GM21515 (cell line): ENCODE results near the gene CLMN.

Experiments
- ATAC-seq: cut with Tn5 transposase; IDR thresholded peaks from one replicate; pipeline ENCODE4 v1.9.1; 2021; ENCODE audit not compliant: unreplicated experiment

The CLMN gene

DNA sequence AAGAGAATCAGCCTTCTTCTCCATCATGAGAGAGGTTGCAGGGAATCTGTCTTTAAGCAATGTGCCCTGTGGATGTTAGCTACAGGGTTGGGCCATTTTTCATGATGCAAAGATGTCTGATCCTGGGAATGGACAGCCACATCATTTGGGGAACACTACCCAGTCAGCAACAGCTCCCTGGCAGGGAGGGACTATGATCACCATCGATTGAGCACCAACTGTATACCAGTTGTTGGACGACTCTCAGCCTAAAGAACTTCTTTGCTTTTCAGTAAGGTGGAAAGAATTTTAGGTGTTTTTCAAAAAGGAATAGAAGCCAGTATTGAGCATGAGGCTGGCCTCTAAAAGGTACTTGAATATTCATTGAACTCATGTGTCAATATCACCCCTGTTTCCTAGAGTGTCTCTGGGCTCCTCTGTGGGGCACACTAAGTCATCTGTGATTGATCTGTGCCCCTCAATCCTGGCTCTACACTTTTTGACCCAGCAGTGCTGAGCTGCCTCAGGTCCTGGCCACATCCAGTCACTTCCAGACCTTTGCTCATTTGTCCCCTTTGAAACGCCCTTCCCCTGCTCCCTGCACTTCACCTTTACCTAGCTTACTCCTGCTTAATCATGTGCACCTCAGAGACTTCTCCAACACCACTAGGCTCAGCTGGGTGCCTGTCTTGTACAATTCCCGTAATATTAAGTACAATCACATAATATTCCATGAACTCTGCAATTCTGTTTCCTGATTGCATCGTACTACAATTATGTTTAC, 2.2 kb upstream of the CLMN start:
- no peak for ATAC-seq

GRCh38 chr14:95320955-95321600, 1.4 kb upstream of the CLMN start:
- no peak for ATAC-seq

DNA sequence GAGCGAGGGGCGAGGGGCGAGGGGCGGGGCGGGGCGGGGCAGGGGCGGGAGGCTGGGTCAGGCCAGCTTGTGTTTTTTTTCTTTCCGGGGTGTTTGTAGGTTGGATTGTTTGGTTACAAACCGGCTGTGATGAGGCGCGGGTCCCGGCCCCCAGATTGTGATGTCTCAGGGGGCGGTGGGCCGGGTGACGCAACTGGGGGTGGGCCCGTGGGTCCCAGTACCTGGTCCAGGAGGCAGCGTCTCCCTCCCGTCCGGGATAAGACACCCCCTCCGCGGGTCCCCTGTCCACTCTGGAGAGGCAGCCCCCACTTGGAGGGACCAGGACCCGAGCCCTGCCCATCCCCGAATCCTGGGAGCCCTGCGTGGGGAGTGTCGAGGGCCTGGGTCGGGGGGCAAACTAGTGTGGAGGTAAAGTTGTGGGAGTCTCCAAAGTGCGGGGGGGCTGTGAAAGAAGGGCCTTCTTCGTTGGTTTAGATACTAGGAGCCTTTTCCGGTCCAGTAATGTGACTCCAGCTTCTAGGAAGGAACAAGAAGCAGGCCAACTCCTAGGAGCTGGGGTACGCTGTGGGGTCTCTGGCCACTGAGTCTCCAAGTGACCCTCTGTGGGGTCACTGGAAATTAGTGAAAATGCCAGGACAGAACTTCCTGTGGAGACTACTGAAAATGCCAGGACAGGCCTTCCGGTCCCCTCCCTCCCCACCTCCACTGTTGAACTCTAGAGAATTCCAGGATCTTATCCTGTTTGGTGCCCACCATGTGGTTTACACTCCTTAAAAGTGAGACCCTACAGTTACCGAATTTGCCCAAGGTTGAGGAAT, 579 bp upstream of the CLMN start:
- no peak for ATAC-seq

DNA sequence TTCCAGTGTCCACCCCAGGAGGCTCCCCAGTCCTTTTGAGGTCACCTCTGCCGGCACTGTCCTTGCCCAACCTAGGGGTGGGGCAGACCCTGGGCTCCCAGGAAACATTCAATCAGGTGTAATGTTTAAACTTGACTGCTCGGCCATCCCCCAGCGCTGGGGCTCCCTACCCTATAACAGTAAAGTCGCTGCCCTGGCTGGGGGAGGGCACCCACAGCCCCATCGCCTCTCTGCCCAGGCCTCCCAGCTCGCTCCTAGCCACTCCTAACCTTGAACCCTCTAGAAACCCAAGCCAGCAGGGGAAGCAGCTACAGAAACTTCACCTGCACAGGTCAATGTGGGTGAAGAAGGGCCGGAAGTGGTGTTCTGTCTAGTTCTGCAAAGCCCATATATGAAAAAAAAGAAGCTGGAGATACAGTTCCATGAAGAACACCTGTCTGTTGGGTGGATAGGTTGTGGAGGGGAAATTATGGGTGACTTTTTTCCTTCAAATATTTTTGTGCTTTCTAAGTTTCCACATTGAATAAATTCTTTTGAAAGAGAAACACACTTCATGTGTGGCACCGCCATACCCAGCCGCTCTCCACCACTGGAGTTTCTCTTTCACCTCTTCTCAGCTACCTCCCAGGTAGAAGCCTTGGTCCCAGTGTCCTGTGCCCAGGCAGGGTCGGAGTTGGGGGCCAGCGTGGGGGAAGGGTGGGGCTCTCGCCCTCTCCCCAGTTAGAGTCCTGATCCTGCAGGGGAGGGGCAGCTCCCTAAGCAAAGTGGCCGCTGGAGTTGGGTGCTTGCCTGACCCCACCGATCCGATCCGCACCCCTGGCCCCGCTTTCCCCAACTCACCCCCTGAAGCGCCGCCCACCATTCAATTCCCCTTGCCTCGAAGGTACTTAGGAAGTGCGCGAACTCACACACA, 1.1 kb downstream of the CLMN start:
- no peak for ATAC-seq

- ATAC-seq = no peak
Measured at GRCh38 chr14:95317817-95318343, 1.8 kb downstream of the CLMN start.

DNA sequence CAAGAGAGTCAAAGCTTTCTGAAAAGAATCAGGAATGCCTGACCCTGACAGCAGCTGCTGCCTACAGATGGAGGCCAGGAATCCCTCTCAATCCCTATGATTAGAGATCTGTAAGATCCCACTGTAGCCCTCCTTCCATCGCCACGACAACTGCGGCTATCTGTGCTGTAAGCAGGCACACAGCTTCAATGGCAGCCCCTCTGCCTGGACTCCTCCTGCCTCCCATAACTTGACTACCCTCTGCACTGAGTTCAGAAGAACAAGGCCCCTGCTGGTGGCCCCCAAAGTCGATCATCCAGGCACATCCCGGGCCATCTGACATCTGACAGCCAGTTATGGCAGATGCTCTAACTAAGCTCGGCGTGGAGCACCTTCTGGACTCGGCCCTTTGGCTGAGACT, 2.9 kb downstream of the CLMN start:
- no peak for ATAC-seq

GRCh38 chr14:95315579-95315978, 4.1 kb downstream of the CLMN start:
- ATAC-seq = no peak

DNA sequence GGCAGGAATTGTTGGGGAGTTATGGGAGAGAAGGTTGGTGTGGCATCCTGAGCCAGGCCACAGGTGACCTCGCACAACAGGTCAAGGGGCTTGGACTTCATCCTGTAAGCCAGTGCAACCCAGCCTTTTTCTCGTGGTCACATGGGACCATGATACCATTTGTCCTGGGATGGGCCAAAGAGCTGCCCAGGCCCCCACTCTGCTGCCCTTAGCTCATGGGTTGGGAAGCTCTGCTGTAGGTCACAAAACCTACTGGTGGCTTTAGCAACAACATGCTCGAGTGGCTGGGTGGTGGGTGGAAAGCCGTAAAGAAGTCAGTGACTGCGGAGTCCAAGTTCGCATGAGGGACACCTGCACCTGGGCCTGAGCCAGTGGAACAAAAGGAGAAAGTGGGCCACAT, 4.6 kb downstream of the CLMN start:
- no peak for ATAC-seq

DNA sequence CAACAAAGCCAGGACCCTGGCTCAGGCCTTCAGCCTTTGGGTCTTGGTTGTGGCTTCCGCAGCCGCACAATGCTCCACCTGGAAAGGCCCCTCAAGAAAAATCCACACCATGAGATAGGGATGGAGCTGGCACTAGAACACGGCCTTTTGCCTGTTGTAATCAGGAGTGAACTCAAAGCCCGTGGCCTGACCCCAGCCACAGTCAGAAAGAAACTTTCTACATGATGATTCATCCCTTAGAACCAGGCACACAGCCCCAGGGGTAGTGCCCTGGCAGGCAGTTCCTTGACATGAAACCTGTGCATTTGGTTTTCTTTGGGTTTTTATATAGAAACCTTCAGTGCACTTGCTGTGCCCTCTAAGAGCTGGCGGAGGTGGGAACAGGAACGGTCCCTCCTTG, 5.1 kb downstream of the CLMN start:
- ATAC-seq = peak; percentile 41

- no peak for ATAC-seq
Measured at GRCh38 chr14:95313707-95314106, 6.0 kb downstream of the CLMN start.

DNA sequence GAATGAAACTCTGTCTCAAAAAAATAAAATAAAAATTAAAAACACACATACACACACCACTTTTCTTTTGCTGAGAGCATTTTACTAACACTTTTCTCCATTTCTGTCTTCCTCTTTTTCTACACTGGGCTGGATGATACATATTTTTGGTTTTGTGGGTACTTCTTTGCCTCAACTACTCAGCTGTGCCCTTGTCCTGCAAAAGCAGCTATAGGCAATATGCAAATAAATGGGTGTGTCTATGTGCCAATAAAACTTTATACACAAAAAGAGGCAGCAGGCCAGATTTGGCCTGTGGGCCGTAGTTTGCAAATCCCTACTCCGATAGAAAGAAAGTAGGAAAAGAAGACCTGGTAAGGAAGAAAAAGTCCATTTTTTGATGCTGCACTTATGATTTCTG, 6.5 kb downstream of the CLMN start:
- no peak for ATAC-seq

GRCh38 chr14:95312311-95312710, 7.4 kb downstream of the CLMN start:
- ATAC-seq = no peak

- no peak for ATAC-seq
Measured at GRCh38 chr14:95311752-95312151, 8.0 kb downstream of the CLMN start.

GRCh38 chr14:95310635-95311380, 8.9 kb downstream of the CLMN start:
- no peak for ATAC-seq

DNA sequence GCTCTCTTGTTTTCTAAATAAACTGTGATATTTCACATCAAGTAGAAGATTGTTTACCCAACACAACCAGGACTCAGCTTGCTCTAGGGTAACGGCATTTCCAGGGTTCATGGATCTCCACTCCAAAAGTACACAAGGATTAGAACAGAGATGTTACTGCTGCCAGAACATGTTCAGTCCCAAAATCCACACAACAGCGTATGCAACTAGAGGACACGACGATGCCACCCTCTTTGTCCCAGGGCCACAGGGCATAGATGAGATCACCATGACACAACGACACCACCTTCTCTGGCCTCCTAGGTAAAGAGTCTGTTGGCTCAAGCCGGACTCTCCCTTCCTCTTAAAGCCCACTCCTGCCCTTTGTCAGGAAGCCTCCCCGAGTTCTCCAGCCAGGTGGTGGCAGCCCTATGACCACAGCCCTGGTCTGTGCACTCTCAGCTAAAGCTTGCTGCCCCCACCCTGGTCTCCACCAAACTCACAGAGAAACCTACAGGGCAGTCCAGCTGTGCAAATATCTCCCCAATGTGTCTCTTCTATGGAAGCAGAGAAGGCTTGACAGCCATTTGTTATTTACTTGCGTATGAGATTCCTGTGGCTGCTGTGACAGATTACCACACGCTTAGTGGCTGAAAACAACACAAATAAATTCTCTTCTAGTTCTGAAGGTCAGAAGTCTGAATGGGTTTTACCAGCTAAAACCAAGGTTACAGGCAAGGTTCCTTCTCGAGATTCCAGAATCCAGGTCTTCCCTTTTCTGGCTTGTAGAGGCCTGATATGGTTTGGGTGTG, 10.3 kb downstream of the CLMN start:
- no peak for ATAC-seq

GRCh38 chr14:95308073-95308472, 11.6 kb downstream of the CLMN start:
- no peak for ATAC-seq

DNA sequence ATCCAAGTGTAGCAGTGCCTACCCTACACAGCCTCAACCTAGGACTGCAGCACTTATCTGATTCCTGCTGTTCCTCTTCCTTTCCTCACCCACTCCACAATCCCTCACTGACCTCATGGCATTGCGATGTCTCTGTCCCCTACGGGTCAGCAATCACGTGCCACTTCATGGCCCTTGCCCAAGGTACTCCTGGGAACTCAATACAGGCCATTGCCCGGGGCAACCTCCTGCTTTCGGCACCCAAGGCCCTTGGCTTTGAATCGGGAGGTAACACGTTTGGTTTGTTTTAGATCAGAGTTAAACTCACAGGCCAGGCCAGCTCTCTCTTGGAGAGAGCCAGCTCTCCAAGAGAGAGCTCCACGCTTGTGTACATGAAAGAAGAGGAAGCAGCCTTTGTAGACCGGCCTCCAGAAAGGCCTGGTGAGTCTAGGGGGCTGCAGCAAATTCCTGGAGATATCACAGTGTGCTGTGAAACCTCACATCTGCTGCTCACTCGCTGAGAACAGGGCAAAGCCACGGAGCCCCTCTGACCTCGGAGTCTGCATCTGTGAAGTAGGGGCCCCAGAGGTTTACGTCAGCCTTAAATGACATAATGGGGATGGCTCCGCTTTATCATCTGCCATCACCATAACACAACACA, 12.2 kb downstream of the CLMN start:
- ATAC-seq = no peak

DNA sequence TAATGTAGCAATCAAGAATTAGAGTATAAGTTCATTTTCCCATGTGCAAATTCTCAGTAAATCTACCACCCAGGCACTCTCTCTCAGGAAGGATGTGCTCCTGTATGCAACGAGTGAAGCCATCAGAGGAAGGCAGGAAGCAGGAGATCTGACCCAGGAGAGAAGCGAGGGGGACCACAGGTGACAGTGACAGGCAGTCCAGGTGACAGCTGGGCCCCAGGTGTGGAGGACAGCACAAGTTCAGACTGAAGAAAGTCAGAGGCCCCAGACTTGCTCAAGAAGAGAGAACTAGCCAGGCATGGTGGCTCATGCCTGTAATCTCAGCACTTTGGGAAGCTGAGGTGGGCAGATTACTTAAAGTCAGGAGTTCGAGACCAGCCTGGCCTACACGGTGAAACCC, 13.8 kb downstream of the CLMN start:
- no peak for ATAC-seq

GRCh38 chr14:95305145-95305544, 14.6 kb downstream of the CLMN start:
- ATAC-seq = no peak
